Gastrocnemius medialis (tissue), 4 donors: ENCODE measurements around the gene SEC14L3.

Source experiments
- POLR2A ChIP-seq, 2 donors: fragments of 450-650 bp; IDR thresholded peaks; one replicate each; pipeline ENCODE4 v1.6.1; 2017; ENCODE audit warnings: antibody characterized with exemption in 2 of 2, mild to moderate bottlenecking in 2 of 2, moderate library complexity in 2 of 2
- TF ChIP-seq, protein P1 (sequence below), 5 experiments: fragments of 450-650 bp in 3 of 5; fragments of 200-600 bp in 2 of 5; sonication (generic) in 2 of 5; IDR thresholded peaks in 4 of 5; conservative IDR thresholded peaks in 1 of 5; 1 replicate in 4 of 5; 2 replicates in 1 of 5; pipeline ENCODE4 v1.5.1; 2016 to 2019; ENCODE audit warnings: antibody characterized with exemption in 5 of 5, mild to moderate bottlenecking in 3 of 5, moderate library complexity in 3 of 5

DNA sequence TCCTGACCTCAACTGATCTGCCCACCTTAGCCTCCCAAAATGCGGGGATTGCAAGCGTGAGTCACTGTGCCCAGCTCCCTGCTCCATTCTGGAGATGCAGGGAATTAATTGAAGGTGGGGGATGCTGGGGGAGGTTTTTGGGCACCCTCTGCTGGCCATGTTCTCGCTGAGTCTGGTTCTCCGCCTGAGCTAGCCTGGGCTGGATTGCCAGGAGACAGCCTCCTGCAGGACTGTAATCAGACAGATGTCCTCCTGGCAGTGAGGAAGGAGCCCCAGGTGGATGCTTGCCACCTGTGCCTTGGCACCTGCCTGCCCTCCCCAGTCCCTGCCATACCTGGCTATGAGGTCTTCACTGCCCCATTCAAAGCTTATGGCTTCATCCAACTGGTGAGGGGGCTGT is 40.9 kb downstream of the SEC14L3 start:
- TF ChIP-seq, protein P1, sequence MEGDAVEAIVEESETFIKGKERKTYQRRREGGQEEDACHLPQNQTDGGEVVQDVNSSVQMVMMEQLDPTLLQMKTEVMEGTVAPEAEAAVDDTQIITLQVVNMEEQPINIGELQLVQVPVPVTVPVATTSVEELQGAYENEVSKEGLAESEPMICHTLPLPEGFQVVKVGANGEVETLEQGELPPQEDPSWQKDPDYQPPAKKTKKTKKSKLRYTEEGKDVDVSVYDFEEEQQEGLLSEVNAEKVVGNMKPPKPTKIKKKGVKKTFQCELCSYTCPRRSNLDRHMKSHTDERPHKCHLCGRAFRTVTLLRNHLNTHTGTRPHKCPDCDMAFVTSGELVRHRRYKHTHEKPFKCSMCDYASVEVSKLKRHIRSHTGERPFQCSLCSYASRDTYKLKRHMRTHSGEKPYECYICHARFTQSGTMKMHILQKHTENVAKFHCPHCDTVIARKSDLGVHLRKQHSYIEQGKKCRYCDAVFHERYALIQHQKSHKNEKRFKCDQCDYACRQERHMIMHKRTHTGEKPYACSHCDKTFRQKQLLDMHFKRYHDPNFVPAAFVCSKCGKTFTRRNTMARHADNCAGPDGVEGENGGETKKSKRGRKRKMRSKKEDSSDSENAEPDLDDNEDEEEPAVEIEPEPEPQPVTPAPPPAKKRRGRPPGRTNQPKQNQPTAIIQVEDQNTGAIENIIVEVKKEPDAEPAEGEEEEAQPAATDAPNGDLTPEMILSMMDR (IDR thresholded peaks at IDR 0.05 in 4 of 5, conservative IDR thresholded peaks at IDR 0.05 in 1 of 5) = no peak
- no peak for TF ChIP-seq POLR2A (IDR thresholded peaks at IDR 0.05)
